Measurements from ENCODE around the gene VPS8.

The VPS8 gene

DNA sequence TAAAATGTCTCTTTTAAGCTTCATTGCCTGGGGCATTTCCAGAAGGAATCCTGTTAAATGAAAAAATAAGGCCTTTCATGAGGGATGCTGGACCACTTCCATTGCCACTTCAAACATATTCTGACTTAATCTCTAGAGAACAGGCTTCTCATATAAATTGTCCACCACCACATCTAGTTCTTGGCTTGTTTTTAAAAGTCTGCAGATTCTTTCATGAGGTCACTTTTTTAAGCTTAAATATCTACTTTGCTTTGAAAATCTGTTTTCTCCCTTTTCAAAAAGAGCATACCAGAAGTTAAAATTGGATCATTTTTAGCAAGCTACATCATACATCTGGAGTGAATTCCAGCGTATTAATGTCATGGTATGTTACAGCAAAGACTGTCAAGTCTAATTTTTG is 209.3 kb downstream of the VPS8 start:
- DNase-seq, result no peak

DNA sequence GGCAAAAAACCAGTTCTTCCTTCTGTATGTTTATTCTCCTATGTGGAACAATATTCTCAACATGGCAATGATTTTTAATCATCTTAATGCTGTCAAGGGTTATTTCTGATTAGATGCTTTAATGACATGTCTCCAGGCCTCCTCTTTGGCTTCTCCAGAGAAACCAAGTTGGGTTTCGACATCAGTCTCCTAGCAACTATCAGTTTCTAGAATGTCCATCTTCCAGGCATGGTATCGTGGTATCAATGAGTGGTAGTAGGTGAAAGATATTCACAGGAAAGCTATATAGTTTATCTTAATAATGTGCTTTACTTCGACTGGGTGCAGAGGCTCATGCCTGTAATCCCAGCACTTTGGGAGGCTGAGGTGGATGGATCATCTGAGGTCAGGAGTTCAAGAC is 212.4 kb downstream of the VPS8 start:
- DNase-seq, result no peak

DNA sequence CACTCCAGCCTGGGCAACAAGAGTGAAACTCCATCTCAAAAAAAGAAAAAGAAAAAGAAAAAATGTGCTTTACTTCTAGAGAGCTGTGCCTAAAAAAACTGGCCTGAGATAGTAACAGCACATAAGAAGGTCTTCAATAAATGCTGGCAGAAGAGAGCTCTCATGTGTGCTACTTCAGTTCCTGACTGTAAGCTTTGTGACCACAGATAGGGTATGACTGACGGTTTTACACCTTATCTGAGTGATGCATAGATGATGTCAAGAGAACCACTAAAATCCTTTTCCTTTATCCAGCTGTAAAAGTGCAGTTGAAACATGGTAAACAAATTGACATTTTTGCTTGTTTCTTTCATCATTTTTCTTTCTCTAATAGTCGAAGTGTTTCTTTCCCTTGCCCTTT is 213.0 kb downstream of the VPS8 start:
- DNase-seq, result no peak

DNA sequence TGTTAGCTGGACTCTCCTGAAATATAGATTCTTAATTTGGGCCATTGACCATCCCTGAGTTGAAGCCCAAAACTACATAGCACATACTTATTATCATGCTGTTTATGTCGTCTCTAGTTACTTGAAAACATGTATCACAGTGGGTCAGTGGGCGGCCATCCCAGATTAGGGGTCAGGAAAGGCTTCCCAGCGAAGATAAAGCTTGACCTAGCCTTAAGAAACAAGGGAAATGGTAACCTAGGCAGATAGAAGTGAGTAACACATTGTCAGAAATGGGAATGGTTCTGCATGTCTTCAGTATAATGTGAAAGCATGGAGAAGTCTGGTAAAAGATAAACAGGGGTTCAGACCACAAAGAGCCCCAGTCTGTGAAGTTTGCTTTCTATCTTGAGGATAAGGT is 216.2 kb downstream of the VPS8 start:
- DNase-seq, result no peak

DNA sequence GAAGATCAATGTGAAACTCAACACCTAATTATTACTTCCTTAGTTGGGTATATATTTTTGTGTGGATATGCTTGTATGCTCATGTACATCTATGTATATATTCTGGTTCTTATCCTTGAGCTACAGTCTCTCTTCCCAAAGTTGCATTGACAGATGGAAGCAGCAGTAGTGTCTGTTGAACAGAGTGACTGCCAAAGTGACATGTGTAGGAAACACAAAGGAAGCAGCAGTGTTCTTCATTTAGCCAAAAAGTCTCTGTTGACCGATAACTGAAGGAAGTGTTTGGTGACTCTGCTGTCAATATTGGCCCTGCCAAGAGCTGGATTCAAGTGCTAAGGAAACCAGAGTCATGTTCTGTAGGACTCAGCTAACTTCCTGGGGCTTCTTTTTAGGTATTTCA is 217.1 kb downstream of the VPS8 start:
- DNase-seq, result no peak

DNA sequence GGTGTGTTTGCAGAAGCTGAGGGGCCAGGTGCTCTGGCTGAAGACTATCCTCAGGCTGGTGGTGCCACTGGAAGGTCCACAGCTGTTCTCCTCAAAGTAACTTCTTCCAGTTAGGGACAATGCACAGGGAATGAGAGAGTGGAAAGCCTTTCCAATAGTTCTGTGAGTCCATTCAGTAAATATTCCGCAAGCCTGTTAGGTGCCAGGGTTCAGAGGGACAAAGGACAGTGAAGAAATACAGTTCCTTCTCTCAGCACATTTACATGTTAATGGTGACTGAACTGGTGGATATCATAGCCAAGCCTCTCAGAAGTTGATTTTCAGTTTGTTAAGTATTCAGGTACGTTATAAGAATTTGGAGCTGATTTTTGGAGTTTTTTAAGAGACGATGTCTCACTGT is 218.4 kb downstream of the VPS8 start:
- DNase-seq, result no peak

DNA sequence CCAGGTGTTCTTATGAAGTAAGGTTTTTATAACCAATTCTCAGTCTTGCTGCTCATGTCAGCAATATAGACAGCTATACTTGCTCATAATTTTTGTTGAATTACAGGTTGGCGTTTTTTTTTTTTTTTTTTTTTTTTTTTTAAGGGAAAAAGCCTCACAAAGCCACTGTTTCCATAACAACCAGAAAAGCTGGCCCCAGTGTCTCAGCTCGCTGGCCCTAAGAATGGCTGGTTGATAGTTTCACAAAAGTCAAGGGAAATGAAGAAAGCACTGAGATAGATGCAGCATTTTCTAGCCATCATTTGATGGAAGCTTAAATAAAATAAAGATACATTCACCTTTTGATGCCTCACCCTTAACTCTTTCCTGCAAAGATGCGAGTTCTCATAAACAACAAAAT is 219.0 kb downstream of the VPS8 start:
- no peak for DNase-seq

DNA sequence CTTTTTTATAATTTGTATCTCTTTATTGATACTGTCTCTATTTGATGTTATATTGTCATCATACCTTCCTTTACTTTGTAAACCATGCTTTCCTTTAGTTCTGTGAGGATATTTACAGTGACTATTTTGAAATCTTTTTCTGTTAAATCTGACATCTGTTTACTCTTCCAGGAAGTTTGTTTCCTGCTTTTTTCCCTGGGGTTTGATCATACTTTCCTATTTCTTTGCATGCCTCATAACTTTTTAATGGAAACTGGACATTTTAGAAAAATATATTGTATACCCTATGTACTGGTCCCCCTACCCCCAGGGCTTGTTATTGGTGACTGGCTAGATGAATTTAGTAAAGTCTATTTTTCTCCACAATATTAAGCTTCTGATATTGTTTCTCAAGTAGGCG is 225.8 kb downstream of the VPS8 start:
- no peak for DNase-seq

DNA sequence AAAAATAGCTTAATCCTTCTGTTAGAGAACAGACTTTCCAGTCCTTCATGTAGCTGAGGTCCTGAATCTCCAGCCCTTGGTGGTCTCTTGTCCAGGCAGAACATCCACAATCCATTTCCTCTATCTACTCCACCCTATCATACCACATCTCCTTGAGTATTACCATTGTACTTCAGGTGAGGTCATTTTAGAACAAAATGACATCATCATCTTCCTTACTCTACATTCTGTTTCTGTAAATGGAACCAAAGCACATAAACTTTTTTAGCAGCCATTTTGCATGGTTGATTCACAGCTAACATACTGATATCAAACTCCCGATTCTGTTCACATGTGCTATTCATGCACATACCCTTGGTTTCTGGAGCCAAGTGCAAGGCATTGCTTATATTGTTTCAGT is 228.5 kb downstream of the VPS8 start:
- DNase-seq, result no peak

DNA sequence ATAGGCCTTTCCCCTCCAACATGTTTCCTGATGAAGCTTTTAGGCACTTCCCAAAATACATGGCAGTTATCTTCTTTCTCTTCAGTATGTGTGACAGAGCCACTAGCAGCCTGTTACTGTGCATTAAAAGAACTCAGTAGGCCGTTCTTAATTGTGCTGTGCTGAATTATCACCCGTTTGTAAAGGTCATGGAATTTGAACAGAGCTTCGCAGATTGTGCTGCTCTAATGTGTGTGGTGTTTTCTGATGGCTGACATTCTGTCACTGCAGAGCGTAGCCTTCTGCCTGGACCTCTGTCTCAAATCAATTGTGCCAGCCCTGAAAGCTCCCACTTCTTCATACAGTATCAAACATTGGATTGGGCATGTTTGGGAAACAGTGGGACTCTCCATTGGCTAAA is 229.6 kb downstream of the VPS8 start:
- no peak for DNase-seq

DNA sequence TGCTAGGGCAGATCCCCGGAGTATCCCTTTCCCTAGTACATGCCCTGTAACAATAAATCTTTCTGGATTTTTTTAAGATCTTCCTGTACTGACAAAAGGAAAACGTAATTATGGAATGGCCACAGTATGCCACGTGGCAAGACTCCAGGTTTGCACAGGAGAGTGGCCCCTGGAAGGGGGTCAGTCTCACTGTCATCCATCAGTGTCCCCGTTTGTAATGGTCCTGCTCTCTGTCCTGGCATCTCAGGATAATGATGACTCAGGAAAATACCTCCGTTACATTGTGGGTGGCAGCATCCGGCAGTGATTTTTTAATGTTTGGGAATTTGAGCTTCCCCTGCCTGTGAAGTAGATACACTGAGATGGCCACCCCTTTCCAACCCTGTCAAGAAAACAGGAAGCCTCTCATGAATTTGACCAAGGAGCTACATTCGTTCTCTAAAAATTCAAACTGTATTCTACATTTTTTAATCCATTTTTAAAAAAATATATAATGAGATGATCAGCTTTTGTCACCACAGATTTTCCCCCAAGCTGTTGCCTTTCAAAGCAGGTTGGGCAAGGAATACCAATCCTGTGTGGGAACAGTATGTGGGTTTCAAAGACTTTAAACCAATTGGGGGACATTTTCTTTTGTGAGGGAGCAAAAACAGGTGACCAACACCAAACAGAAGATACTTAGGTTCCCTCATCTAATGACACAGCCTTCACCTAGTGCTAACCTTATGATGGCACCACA is 230.5 kb downstream of the VPS8 start:
- DNase-seq, result no peak

DNA sequence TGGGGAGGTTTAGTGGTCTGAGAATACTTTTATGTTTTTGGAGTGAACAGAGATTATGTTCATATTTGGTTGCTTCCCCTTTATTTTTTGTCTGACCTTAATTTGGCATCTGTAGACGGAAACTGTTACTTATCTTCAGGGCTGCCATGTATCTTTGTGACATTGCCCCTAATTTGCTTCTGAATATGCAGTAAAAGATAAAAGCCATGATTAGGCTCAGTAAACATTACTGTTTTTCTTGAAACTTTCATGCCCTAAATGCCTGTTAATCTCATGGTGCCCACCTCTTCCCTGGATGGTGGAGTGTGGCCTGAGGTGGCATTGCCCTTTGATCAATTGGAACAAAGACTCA is 234.2 kb downstream of the VPS8 start:
- no peak for DNase-seq

DNA sequence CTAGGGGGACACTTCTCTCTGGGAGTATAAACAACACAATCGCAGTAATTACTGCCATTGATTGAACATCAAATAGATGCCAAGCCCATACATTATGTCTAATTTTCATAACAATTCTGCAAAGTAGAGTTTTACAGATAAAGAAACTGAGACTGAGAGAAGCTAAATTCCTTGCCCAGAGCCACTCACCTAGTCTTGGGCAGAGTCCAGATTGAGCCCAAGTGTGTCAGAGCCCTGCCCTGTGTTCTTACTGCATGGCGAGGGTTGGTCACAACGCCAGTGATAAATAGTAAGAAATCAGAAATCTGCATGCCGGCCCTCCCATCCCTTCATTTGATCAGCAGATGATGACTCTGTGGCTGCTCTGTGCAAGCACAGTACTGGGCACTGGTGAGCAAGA is 234.6 kb downstream of the VPS8 start:
- no peak for DNase-seq

DNA sequence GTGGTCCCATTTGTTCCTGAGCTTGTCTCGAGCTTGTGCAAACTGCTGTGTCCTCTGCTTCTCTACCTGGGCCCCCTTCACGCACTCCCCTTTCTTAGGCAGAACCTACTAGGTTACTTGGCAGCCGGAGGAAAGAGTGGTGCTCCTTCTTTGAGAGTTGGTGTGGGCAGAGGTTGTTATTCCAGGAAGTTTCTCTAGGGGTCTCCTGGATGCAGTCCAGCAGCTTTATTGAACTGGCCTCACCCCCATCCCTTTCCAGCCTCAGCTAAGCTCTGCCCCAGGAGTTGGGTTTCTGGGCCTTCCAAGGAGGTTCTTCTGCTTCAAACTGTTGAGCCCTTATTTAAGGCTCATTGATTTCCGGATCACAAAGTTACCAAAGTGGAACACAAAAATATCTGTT is 237.7 kb downstream of the VPS8 start:
- DNase-seq, result no peak

DNA sequence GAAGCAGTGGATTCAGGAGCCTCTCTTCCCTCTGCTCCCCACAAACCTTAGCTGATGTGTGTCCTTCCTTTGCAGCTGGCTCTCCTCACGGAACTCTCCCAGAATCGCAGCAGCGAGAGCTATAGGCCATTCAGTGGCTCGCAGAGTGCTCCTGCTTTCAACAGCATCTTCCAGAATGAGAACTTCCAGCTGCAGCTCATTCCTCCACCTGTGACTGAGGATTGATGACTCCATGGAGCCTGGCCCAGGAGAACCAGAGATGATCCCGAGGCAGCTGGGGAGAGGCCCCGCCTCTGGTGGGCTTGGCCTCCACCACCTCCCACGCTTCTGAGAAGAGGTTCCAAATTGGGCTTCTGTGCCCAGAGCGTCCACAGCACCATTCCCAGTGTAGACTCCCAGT is 239.8 kb downstream of the VPS8 start:
- no peak for DNase-seq

DNA sequence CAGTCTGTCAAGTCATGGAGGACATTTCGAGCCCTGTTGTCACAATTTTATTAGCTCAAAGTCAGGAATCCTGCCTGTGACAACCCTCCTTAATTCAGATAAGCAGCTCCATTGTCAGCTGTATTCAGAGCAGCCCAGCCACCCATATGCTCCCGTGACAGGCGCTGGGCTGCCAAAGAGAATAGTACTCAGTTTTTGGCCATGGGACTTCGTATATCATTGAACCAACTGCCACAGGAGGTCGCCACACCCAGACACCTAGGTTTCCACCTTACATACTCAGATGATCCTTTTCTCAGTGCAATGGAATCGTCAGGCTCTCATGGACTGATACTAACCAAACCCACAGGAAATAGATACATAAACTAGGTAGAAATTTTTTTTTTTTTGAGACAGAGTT is 240.7 kb downstream of the VPS8 start:
- no peak for DNase-seq

DNA sequence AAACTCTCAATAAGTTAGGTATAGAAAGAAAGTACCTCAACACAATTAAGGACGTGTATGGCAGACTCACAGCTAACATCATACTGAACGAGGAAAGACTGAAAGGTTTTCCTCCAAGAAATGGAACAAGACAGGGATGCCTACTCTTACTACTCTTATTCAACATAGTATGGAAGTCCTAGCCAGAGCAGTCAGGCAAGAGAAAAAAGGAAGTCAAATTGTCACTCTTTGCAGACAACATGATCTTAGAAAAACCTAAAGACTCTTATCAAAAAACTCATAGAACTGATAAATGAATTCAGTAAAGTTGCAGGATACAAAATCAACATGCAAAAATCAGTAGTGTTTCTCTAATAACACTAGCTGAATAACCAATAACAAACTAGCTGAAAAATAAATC is 244.9 kb downstream of the VPS8 start:
- no peak for DNase-seq

DNA sequence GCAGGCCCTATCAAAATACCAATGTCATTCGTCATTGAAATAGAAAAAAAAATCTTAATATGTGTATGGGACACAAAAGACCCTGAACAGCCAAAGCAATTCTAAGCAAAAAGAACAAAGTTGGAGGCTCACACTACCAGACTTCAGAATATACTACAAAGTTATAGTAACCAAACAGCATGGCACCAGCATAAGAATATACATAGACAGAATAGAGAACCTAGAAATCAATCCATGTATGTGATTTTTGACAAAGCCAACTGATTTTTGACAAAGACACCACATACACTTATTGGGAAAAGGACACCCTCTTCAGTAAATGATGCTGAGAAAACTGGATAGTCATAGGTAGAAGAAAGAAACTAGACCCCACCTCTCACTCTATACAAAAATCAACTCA is 245.9 kb downstream of the VPS8 start:
- no peak for DNase-seq

DNA sequence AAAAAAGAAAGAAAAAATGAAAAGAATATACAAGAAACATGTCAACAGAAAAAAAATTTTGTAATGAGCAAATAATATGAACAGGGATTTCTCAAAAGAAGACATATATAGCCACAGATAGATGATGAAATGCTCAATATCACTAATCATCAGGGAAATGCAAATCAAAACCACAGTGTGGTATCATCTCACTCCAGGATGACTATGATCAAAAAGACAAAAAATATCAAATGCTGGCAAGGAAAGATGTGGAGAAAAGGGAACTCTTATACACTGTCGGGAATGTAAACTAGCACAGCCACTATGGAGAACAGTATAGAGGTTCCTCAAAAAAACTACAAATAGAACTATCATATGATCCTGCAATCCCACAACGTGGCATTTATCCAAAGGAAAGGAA is 246.8 kb downstream of the VPS8 start:
- DNase-seq, result no peak

DNA sequence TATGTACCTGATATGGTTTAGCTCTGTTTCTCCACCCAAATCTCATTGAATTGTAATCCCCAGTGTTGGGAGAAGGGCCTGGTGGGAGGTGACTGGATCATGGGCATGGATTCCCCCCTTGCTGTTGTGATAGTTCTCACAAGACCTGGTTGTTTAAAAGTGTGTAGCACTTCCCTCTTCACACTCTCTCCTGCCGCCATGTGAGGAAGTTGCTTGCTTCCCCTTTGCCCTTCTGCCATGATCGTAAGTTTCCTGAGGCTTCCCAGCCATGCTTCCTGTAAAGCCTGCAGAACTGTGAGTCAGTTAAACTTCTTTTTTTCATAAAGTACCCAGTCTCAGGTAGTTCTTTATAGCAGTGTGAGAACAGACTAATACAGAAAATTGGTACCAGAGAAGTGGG is 247.8 kb downstream of the VPS8 start:
- no peak for DNase-seq

DNA sequence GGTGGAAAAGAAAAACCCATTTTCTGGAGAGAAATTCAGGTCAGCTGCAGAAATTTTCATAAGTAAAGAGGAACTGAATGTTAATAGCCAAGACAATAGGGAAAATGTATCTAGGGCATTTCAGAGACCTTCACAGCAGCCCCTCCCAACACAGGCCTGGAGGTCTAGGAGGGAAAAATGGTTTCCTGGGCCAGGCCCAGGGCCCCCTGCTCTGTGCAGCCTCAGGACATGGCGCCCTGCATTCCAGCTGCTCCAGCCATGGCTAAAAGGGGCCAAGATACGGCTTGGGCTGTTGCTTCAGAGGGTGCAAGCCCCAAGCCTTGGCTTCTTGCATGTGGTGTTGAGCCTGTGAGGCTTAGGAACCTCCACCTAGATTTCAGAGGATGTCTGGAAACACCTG is 248.7 kb downstream of the VPS8 start:
- no peak for DNase-seq

DNA sequence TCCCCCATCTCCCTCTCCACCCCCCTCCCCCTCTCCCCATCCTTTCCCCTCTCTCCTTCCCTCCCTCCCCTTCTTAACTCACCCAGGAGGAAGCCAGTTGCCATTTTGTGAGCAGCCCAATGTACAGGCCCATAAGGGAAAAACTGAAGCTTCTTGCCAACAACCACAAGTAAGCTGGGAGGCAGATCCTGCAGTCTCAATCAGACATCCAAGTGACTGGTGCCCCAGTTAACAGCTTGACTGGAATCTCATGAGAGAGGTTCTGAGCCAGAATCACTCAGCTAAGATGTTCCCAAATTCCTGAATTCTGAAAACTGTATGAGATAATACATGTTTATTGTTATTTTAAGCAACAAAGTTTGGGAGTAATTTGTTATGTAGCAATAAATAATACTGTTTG is 250.2 kb downstream of the VPS8 start:
- no peak for DNase-seq

DNA sequence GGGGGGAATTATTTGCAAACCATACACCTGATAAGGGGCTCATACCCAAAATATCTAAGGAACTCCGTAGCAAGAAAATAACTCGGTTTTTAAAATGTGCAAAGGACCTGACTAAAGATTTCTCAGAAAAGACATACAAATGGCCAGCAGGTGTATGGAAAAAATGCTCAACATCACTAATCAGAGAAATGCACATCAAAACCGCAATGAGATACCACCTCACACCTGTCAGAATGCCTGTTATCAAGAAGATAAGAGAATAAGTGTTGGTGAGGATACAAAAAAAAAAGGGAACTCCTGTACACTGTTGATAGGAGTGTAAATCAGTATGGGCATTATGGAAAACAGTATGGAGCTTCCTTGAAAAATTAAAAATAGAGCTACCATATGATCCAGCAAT is 251.5 kb downstream of the VPS8 start:
- DNase-seq, result no peak

DNA sequence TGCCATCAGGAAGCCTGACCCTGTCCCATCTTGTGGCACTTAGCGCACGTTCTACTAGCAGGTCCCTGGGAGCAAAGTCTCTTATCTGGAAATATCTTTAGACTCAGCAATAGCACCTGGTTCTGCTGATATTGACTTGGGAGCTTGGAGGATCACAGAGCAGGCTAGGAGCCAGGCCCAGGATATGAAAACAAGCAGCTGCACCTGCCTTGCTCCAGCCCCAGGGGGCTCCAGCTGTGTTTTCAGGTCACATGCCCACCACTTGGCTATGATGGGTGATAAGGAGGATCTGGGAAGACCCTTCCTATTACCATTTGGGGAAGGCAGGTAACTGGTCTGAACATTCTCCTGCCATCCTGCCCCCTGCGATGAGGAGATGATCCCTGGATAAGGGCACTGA is 253.1 kb downstream of the VPS8 start:
- DNase-seq, result no peak

DNA sequence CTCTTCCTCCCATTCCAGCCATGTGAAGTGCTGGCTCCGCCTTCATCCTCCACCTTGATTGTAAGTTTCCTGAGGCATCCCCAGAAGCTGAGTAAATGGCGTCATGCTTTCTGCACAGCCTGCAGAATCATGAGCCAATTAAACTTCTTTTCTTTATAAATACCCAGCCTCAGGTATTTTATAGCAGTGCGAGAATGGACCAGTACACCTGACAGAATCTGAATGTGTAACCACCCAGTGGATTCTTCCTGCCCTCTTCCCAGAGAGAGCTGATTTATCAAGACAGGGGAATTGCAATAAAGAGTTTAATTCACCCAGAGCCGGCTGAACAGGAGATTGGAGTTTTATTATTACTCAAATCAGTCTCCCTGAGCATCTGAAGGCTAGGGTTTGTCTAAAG is 254.3 kb downstream of the VPS8 start:
- no peak for DNase-seq

DNA sequence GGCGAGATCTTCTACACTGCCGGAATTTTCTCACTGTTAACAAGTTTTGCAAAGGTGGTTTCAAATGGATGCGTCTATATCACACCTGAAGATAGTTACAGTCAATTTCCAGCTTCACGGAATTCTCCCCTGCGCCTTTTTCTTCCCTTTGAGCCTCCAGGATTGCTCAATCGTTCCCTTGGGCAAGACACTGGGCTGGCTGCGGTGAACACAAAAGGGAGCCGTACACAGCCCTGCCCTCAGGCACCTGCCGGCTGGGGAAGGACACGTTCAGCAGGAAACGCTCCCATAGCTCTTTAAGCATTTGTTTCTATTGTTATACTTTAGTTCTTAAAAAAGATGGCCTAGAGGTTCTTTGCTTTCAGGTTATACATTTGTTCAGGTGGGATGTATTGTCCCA is 255.2 kb downstream of the VPS8 start:
- no peak for DNase-seq
